GM19240 (cell line): Measurements from ENCODE around the gene EPHA3.

Experiments
- DNase-seq: peaks from one replicate; pipeline ENCODE4 v3.0.0; 2011; ENCODE audit warnings: low spot score; ENCODE audit not compliant: insufficient read length

The EPHA3 gene

DNA sequence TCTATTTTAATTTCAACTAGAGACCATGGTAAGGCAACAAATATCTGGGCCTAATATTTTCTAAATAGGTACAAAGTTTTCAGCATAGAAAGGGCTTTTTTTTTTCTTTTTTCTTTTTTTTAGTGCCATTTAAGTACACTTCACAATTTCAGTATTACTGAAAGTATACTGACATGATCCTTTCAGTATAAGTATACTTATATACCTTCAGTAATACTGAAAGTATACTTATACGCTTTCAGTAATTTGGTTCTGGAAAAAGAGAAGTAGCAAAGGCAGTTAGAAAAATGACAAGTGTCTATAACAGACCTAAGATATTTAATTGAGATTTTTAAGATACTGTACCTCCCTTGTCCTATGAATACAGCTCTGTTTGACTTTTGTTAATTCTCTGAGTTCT is 339.2 kb downstream of the EPHA3 start:
- no peak for DNase-seq

DNA sequence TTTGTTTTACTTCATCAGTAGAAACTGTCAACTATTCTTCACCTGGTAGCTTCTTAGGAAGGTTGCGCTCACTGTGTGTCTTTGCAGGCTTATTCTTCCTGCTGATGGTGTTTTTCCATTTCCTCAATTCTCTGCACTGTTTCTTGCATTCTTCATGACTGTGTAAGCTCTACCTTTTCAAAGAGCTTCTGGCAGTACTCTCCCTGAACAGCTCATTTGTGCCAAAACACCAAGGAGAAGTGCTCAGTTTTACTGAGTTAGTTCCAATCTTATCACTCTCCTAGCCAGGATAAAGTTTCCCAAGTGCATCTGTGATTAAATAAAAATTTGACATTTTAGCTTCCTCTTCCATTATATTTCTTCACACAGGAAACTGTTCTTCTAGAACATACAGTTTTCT is 339.8 kb downstream of the EPHA3 start:
- DNase-seq: no peak

DNA sequence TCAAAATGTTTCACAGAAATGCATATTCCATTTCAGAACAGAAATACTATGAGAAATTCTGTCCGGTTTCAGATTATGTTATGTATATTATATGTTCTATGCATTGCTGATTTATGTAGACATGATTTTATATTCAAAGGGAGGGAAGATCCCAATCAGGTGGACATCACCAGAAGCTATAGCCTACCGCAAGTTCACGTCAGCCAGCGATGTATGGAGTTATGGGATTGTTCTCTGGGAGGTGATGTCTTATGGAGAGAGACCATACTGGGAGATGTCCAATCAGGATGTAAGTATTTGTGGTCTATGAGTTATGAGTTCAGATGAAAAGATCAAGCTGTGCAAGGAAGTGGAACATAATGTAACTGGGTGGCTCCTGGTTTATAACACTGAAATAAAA is 341.7 kb downstream of the EPHA3 start:
- no peak for DNase-seq

DNA sequence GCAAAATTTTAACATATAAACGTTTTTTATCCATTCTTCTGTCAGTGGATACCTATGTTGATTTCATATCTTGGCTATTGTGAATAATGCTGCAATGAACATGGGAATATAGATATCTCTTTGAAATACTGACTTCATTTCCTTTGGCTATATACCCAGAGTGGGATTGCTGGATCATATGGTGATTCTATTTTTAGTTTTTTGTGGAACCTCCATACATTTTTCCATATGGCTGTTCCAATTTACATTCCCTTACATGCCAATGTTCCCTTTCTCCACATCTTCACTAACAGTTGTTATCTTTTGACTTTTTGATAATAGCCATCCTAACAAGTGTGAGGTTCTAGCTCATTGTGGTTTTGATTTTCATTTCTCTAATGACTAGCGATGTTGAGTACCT is 344.6 kb downstream of the EPHA3 start:
- DNase-seq: no peak

DNA sequence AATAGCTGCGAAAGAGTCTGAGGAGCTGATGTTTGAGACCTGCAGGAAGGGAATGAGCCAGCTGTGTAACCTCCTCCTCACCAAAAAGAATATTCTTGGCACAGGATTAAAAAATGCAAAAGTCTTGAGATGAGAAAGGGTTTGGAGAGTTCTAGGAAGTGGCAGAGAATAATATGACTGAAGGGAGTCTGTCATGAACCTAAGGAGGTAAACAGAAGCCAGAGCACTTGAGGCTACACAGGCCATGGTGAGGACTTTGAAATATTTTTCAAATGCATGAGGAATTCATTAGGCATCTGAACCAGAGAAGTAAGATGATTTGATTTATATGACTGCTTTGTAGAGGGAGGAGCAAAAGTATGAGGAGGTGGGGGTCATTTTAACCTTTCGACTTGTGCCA is 347.8 kb downstream of the EPHA3 start:
- no peak for DNase-seq

DNA sequence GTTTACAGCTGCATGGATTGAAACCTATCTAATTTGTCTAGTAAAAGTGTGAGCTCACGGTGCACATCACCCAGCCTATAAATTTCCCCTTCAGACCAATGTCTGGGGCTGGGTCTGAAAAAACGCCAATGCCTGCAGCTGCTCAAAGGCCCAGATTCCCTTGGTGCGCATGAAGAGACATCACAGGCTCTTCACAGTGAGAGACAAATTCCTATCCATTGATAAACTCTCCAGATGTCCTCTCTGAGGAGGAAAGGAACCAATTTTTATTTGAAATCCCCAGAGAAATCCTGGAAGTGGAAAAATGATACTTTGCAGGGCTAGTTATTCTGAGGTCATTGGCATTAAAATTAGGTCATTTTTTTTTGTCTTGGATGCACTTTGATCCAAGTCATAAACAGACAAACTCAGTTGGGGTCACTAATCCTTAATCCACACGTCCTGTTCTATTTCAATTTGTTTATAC is 360.5 kb downstream of the EPHA3 start:
- DNase-seq: no peak

DNA sequence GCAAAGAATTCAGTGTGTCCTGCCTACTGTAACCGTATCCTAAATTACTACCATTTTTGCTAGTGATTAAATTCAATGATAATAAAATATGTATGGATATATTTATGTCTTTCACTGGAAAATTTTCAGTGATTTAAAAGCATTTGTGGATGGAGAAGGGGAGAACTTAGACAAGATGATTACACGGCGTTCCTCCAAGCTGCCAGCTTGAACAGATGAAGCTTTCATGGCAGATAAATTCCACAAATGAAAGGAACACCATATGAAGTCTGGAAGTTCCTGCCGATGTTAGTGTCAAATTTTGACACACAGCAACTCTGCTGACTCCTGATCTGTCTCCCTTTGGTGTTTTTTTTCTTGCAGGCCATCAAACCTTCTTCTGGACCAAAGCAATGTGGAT is 364.7 kb downstream of the EPHA3 start:
- no peak for DNase-seq

DNA sequence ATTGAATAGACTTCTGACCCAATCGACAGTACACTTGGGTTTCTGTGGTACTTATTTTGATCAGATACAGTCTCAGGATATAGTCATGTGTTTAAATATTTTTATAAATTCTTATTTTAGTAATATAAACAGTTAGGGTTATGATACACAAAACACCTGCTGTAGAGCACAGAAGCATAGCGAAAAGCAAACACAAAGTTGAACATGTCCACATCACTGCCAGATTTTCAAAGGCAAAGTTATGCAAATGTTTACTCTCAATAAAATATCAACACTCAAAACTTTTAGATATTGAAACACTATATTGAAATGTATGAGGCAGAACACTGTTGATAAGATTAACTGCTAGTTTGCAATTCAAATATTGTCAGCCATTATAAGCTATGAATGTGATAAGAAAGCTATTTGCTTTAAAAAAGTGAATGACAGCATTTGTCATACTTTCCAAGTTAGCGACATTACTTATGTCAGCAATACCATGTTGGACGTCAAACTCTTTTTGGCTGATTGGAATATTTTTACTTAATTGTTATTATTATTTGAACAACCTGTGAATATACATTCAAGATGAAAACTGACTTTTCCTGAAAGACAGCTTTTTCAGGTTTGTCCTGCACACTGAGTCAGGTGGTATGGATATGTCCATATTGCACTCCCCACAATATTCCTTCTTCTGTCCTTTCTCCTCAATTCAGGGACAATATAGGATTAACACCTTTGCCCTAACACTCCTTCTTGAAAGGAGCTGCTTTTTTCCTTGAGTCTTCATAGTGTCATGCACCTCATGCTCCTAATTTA is 367.1 kb downstream of the EPHA3 start:
- DNase-seq: no peak

DNA sequence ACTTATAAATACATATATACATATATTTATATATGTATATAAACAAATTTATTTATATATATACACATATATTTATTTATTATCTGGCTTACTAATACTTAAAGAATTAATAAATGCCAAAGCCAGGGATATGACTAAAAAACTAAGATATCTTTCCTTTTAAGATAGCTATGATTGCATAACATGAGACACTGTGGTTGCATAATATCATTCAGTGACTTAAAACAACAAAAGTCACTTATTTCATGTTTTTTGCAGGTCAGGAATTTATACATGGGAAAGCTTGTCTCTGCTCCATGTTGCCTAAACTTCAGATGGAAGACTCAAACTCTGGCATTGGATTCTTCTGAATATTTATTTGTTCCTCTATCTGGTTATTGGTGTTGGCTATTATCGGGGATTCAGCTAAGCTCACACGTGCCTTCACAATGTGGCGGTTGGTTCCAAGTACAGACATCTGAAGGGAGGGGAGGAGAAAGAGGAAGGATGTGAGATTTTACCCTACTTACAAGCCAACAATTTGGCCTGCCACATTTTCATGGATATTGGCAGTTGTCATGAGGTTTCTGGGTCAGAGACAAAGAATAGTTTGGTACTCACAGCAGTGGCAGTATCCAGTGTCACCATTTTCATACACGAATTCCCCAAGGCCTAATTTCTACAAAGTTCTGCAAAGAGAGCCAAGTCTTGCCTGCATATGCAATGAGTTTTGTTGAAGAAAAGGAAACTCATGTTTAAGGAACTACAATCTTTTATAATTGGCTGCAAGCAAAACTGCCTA is 381.6 kb downstream of the EPHA3 start:
- DNase-seq: no peak

DNA sequence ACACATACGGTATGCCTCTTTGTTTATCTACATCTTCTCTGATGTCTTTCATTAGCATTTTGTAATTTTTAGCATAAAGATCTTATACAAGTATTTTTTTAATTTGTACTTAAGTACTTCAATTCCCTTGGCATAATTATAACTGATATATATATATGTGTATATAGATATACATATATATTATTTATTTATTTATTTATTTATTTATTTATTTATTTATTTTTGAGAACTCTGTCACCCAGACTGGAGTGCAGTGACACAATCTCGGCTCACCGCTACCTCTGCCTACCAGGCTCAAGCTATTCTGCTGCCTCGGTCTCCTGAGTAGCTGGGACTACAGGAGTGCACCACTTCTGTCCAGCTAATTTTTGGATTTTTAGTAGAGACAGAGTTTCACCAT is 382.7 kb downstream of the EPHA3 start:
- DNase-seq: no peak

DNA sequence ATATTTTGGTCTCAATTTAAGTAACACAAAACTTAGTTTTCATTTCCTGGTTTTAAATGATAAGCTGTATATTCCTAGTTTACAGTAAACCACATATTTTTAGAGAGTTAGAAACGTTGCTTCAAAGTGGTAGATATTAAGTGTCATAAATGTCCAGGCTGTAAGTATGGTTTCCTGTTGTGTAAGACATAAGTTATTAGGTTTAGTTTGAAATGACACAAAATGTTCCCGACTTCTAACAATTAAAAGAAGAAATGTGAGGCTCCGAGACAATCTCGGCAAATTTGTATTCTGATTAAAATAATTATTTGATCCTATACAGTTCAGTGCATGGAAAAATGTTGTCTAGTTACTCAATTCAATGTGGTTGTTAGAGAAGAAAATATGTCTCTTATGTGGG is 387.3 kb downstream of the EPHA3 start:
- no peak for DNase-seq

DNA sequence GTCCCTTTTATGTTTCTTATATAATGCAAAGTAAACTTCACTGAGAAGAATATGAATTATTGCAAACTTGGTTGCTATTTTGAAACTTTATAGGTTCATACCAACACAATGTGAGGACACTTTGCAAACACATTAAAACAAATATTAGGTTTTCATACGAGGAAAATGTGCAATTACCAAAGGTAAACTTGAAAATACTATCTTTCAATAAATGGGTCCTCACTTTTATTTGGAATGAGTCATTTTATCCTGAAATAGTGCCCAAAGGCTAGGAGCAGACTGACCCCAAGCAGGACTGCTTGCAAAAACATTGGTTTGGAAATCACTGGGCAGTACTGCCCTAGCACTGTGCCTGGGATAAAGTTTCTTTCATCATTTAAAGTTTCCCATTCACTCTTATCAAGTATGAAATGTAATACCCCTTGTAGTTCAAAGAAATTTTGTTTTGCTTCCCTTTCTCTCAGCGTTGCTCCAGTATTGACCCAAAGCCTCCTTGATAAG is 396.5 kb downstream of the EPHA3 start:
- no peak for DNase-seq

DNA sequence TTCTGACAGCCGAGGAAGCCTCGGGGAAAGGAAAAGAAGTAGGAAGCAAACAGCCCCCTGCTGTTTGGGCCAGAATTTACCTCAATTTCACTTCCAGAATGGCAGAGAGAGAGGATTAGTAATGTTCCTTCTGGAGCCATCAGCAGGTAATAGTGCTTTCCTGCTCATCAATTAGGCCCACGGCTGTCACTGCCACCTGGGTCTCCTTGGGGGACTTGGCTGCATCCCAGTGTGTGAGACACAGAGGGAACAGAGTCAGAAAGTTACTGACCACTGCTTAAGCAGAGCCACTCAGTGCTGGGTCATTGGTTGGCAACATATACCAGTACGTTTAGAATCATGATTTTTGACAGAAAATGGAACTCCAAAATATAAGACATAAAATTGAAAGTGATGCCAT is 397.0 kb downstream of the EPHA3 start:
- DNase-seq: no peak

DNA sequence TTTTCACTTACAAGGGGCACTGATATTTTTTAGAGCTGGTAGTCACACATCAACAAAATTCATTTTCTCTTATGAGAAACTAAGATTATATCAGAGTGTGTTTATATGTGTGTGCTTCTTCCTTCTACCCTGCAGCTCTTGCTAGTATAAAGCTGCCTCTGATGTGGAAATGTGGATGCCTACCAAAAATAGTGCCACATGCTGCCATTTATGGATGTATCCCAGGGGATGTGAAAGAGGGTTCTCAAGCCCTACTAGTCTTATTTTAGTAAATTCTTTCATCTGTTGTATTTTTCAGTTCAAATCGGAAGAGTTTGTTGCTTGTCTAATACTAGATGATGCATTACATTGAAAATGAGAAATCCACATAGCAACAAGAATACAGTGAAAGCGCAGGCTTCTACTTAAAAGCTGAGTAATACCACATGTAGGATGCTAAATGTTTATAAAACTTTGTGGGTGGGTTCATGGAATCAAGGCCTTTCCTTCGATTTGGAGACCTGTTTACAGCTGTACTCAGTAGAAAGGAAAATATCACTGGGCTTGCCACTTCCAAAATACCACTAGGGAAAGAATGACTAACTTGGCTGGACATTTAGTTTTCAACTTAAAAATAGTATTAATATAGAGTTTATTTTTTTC is 399.2 kb downstream of the EPHA3 start:
- DNase-seq: no peak

DNA sequence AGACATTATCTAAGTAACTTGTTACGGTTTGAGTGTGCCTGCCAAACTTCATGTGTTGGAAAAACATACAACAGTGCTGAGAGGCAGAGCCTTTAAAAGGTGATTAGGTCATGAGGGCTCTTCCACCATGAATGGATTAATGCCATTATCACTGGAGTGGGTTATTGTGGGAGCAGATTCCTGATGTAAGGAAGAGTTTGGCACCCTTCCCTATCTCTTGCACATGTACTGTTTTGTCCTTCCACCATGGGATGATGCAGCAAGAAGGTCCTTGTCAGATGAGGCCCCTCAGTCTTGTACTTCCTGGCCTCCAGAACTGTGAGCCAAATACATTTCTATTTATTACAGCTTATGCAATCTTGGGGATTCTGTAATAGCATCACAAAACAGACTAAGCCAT is 413.9 kb downstream of the EPHA3 start:
- no peak for DNase-seq

DNA sequence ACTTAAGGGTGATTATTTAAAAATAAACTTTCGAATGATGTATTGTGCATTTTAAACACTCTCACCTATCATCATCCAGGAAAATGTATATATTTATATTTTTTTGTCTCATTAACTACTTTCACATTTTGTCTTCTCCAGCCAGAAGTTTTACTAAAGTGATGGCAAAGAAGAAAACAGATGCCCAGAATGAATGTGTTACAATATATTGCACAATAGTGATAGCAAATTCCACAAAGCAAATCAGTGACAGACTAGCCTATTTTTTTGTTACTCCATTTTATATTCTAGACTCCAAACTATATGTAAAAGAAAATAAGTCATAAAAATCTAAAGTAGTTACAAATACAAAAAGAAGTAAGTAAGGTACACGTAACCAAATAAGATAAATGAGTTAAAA is 414.7 kb downstream of the EPHA3 start:
- no peak for DNase-seq

DNA sequence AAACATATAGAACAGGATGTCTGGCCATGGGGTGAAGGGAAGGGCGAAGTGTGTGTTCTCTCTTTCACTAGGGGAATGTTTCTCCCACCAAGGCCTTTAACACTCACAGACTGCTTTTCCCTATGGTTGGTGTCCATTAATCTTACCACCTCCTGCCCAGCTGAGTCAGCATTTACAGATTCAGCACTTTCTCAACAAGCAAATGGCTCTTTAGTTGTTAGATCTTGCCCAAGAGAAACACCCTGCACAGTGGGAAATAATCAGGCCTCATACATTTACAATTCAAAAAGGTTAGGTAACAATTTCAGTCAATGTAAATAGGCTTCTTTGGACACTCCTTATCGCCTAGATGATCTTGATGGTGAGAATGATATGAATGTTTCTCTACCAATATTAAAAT is 418.2 kb downstream of the EPHA3 start:
- no peak for DNase-seq

DNA sequence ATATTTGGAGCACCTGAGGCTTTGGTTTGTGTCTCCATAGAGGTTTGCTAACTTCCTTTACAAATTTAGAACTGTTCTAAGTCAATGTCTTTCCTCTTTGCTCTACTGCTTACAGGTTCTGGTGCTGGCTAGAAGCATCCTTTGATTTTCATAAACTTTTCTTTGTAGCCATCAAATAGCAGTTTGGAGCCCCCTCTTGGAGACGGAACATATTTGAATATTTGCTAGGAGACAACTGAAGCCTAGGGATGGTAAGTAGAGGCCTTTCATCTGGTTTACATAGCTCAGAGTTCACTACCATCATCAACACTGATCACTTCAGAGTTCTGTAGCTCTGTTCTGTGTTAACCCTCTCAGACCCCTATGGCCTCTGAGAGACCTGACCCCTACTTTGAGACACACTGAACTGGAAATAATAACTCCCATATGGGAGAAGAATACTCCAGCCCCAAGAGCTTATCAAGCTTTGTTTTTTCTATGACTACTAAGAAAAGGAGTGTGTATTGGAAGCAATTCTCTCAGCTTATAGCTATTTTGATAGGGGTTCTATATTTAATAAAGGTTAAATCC is 420.4 kb downstream of the EPHA3 start:
- no peak for DNase-seq
